ENCODE results near the gene AFF4. TPM values are rescaled to one million over a fixed set of nuclear protein-coding genes. Genes with fewer than 3 reads are reported as not detected.

AFF4 gene
- total RNA-seq, 1 donor from 2014 or later = 128 TPM

- DNase-seq (ENCODE audit: low spot score) = no peak
- H3K36me3 Mint-ChIP-seq (ENCODE audit: low read depth) = no peaks in the 10 kb centered on the region
- peaks cover 14% of the 10 kb centered on the region for H3K4me1 Mint-ChIP-seq (ENCODE audit: low read depth)
- peak within 1 kb of the TSS; percentile 86 for H3K4me3 Mint-ChIP-seq (ENCODE audit: unreplicated experiment)
- no peaks in the 10 kb centered on the region for H3K27me3 Mint-ChIP-seq (ENCODE audit: low read depth)
- H3K9me3 Mint-ChIP-seq (ENCODE audit: low read depth) = no peaks in the 10 kb centered on the region
- peak within 1 kb of the TSS; percentile 71 for H3K27ac Mint-ChIP-seq (ENCODE audit: unreplicated experiment)
- no peak for TF ChIP-seq CTCF (IDR thresholded peaks at IDR 0.05)
Measured at GRCh38 chr5:132830436-132831094, 132.9 kb downstream of the AFF4 start, which contains the start of gene SHROOM1. SHROOM1 (minus strand) TSS chr5:132830647; CDS start chr5:132826140, 4,507 bp downstream.

- DNase-seq (ENCODE audit: low spot score) = no peak
- Mint-ChIP-seq H3K36me3 (ENCODE audit: low read depth) (no peaks in the 10 kb centered on the region), H3K9me3 (ENCODE audit: low read depth) (no peaks in the 10 kb centered on the region), H3K4me1 (ENCODE audit: low read depth) (peaks cover 14% of the 10 kb centered on the region), H3K27me3 (ENCODE audit: low read depth) (no peaks in the 10 kb centered on the region), H3K27ac (ENCODE audit: unreplicated experiment) (peak overlapping the region; percentile 71), H3K4me3 (ENCODE audit: unreplicated experiment) (peak overlapping the region; percentile 86)
- peak; percentile 90 for TF ChIP-seq CTCF (IDR thresholded peaks at IDR 0.05)
Measured at GRCh38 chr5:132829742-132830435, 133.5 kb downstream of the AFF4 start.

- H3K4me1 Mint-ChIP-seq (ENCODE audit: low read depth) = peaks cover 14% of the 10 kb centered on the region
- peak overlapping the region; percentile 86 for H3K4me3 Mint-ChIP-seq (ENCODE audit: unreplicated experiment)
- no peak for TF ChIP-seq CTCF (IDR thresholded peaks at IDR 0.05)
- DNase-seq (ENCODE audit: low spot score) = no peak
- no peaks in the 10 kb centered on the region for H3K9me3 Mint-ChIP-seq (ENCODE audit: low read depth)
- no peak overlapping the region for H3K27ac Mint-ChIP-seq (ENCODE audit: unreplicated experiment)
- H3K27me3 Mint-ChIP-seq (ENCODE audit: low read depth) = no peaks in the 10 kb centered on the region
- H3K36me3 Mint-ChIP-seq (ENCODE audit: low read depth) = no peaks in the 10 kb centered on the region
Measured at GRCh38 chr5:132828846-132829494, 134.5 kb downstream of the AFF4 start.

GRCh38 chr5:132827943-132828673 is 135.3 kb downstream of the AFF4 start:
- Mint-ChIP-seq H3K4me1 (ENCODE audit: low read depth) (peaks cover 14% of the 10 kb centered on the region), H3K27ac (ENCODE audit: unreplicated experiment) (no peak overlapping the region), H3K9me3 (ENCODE audit: low read depth) (no peaks in the 10 kb centered on the region), H3K36me3 (ENCODE audit: low read depth) (no peaks in the 10 kb centered on the region), H3K27me3 (ENCODE audit: low read depth) (no peaks in the 10 kb centered on the region), H3K4me3 (ENCODE audit: unreplicated experiment) (no peak overlapping the region)
- DNase-seq (ENCODE audit: low spot score) = no peak
- TF ChIP-seq CTCF (IDR thresholded peaks at IDR 0.05) = no peak
